HG03378 (cell line): Measurements from ENCODE around the gene BTRC.
"Not testable (repeated sequence)": the region's sequence is repeated elsewhere in the genome, so short reads cannot be mapped to it uniquely, and the experiment has no call there.

Experiments
- ATAC-seq: cut with Tn5 transposase; IDR thresholded peaks from one replicate; pipeline ENCODE4 v1.9.1; 2021; ENCODE audit warnings: mild to moderate bottlenecking, moderate library complexity; ENCODE audit not compliant: unreplicated experiment

Gene BTRC

DNA sequence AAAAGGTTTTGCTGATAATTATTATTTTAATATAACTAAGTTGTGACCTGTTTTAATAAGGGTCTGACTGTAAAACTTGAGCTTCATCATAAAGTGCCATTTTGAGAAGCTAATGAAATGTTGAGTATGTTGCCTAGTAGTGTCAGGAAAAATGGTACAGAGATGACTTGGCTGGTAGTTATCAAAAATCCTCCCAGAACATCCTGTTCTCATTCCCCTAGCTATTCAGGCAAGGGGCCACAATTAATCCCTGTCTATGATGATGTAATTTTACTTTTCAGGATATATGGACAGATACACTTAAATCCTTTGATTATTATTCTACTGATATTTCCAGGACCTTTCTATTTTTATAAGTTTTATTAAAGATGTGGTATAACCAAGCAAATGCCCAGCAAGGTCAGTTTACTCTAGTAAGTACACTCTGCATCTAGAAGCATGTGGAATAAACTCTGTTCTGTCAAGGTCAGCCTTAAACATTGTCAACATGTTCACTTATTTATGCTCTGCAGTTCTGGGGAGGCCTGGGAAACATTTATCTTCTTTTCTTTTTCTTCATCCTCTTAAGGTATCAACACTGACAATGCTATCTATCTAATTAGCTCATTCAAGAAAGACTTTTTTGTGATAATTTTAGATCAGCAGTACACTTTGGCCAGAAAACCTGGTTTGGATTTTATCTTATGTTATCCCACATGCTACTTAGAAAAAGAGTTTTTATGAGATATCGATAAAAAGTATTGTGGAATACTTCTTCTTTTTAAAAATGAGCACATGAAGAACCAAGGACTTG lies 32.1 kb downstream of the BTRC start:
- no peak for ATAC-seq

DNA sequence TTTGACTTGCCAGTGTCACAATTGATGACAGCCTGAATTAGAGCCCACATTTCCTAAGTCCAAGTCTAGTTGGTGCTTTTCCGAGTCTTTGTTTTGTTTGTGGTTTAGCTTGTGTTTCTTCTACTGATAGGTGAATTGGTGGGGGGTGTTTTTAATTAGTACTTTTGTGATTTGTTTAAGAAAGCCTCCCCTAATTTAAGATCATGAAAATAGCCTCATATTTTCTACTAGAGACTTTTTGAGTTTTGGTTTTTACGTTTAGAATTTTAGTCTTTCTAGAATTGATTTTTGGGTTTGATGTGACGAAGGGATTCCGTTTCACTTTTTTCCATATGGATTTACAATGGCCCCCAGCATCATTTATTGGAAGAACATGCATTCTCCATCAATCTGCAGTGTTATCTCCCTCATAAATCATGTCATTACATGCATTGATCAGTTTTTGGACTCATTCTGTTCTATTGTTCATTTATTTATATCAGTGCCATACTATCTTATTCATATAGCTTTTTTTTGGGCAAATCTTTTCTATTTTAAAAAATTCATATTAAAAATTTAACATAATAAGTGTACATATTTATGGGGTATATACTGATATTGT lies 32.8 kb downstream of the BTRC start:
- ATAC-seq: no peak

DNA sequence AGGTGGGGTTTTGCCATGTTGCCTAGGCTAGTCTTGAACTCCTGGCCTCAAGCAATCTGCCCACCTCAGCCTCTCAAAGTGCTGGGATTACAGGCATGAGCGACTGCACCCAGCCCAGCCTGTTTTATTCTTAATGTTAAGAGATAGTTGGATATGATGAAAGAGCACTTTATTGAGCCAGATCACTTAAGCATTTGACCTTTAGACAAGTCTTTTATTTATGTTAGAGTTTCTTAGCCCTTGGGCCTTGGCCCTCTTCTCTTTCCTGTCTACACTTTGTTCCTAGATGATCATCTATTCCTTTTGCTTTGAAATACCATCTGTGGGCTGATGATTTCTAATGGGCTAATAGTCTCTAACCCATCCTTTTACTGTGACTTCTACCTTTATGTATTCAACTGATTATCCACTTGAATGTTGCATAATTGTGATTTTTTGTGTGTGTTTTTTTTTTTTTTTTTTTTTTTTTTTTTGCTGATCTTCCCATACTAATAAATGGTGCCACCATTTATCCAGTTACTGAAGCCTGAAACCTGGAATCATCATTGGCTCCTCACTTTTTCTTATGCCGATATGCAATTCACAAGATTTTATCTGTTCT lies 34.8 kb downstream of the BTRC start:
- ATAC-seq: no peak

- not testable (repeated sequence) for ATAC-seq
Observed at GRCh38 chr10:101389532-101389931, 35.6 kb downstream of the BTRC start.

DNA sequence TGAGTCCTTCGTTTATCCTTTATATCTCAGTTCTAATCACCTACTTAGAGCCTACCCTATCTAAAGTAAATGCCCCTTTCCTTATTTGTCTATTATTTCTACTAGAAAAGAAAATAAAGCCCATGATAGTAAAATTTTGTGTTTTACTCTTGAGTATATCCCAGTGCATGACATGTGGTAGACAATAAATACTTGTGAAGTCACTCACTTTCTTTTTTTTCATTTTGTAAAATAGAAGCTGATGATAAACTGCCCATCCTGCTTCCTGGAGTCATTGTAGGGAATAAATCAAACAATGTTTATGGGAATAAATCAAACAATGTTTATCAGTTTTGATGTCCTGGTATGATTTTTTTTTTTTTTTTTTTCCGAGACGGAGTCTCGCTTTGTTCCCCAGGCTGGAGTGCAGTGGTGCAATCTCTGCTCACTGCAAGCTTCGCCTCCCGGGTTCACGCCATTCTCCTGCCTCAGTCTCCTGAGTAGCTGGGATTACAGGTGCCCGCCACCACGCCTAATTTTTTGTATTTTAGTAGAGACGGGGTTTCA lies 36.1 kb downstream of the BTRC start:
- no peak for ATAC-seq

GRCh38 chr10:101393378-101393777 lies 39.4 kb downstream of the BTRC start:
- no peak for ATAC-seq

GRCh38 chr10:101394524-101395133 lies 40.7 kb downstream of the BTRC start:
- no peak for ATAC-seq

GRCh38 chr10:101397140-101397539 lies 43.2 kb downstream of the BTRC start:
- no peak for ATAC-seq

DNA sequence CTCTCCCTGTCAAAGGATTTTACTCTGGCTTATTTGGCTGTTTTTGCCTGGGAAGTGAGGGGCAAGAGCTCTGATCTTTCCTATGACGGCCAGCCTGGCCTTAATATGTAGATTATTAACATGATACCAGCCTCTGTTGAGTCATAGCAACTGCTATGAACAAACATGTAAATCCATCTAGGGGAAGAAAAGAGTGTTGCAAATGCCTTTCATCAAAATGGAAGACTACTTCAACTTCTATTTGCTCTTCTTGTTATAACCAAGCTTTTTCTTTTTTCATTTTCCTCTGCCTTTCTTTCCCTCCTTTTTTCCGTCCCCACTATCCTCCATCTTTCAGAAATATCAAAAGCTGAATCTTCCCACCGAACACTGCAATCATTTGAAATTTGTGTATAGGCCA lies 46.6 kb downstream of the BTRC start:
- no peak for ATAC-seq

DNA sequence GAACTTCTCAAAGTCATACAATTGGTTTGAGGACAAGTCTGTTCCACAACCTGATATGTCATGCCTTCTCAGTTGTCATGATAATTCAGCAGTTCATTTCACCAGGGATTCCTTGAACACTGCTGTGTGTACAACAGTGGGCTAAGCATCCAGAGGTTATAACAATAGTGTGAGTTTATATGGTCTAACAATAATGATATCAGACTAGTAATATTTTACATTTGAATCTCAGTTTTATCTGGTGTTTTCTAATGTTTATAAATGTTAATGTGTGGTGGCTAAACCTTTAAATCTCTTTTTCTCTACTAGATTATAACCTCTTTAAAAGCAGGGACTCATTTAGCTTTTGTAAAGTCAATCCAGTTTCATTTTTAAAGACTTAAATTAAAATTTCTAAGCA lies 48.7 kb downstream of the BTRC start:
- ATAC-seq: no peak

DNA sequence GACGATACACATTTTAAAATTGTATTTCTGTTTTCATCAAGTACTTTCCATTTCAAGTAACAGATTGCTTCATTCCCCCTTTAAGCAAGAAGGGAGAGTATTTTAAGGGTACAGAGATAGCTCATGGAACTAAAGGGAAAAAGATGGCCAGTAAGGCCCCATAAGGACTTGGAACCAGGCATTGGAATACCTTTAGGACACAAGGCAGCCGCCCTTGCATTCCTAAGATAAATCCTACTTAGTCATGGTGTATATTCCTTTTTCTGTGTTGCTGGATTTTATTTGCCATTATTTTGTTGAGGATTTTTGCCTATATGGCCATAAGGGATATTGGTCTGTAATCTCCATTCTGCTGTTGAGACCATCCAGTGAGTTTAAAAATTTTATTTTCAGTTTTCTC lies 49.2 kb downstream of the BTRC start:
- no peak for ATAC-seq

GRCh38 chr10:101405001-101405400 lies 51.0 kb downstream of the BTRC start:
- ATAC-seq: no peak

GRCh38 chr10:101411598-101411997 lies 57.6 kb downstream of the BTRC start:
- no peak for ATAC-seq

GRCh38 chr10:101414034-101414433 lies 60.1 kb downstream of the BTRC start:
- ATAC-seq: no peak

- no peak for ATAC-seq
Observed at GRCh38 chr10:101415884-101416283, 61.9 kb downstream of the BTRC start.

DNA sequence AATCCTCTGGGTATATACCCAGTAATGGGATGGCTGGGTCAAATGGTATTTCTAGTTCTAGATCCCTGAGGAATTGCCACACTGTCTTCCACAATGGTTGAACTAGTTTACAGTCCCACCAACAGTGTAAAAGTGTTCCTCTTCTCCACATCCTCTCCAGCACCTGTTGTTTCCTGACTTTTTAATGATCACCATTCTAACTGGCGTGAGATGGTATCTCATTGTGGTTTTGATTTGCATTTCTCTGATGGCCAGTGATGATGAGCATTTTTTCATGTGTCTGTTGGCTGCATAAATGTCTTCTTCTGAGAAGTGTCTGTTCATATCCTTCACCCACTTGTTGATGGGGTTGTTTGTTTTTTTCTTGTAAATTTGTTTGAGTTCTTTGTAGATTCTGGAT lies 68.0 kb downstream of the BTRC start:
- ATAC-seq: not testable (repeated sequence)

GRCh38 chr10:101425535-101425934 lies 71.6 kb downstream of the BTRC start:
- ATAC-seq: no peak

DNA sequence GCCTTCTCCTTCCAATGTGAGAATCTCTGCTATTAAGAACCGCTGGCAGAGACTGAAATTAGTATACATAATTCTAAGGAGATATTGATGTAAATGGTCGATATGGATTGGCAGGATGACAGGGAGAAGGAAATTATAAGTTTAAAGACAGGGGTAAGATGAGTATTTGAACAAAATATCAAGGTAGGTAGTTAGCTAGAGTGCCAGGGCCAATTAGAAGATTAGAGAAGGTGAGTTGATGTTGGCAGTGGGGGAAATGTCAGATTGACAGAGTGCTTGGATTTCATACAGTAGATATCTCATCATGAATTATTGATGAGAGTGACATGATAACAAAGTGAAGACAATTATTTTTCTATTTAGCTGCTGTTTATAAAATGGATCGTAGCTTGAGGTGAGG lies 74.1 kb downstream of the BTRC start:
- ATAC-seq: no peak

DNA sequence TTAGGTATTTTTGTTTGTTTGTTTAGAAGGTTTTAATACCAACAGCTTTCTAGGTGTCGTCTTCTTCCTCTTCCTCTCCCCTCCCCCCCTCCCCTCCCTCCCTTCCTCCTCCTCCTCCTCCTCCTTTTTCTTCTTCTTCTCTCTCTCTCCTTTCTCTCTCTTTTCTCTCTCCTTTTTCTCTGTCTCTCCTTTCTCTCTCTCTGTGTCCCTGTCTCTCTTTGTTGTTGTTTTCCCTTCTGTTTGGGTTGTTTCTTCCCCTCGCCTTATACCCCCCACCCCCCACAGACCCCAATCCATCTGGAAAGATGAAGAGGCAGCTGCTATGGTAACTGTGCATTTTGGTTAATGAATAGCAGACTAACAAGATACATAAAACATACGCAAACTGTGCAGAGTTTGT lies 75.5 kb downstream of the BTRC start:
- no peak for ATAC-seq

DNA sequence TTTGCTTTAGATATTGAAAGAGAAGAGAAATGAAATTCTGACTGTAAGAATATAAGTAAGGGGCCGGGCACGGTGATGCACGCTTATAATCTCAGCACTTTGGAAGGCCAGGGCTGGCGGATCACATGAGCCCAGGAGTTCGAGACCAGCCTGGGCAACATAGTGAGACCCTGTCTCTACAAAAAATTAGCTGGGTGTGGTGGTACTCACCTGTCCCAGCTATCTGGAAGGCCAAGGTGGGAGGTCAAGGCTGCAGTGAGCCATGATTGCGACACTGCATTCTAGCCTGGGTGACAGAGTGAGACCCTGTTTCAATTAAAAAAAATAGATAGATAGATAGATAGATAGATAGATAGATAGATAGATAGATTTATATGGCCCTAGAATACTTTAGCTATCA lies 82.3 kb downstream of the BTRC start:
- no peak for ATAC-seq

GRCh38 chr10:101438881-101439391 lies 85.0 kb downstream of the BTRC start:
- no peak for ATAC-seq
